Effector memory CD4-positive, alpha-beta T cell (primary cell): ENCODE results near the gene APOL1.

Experiments used
- DNase-seq, 3 donors: peaks; one replicate each; pipeline ENCODE4 v3.0.0-alpha.2; 2020
- H3K27ac ChIP-seq: 2 replicates; pipeline ENCODE4 v1.7.0; 2013; ENCODE audit warnings: mild to moderate bottlenecking, low read length, moderate library complexity; ENCODE audit not compliant: insufficient read depth, poor library complexity, severe bottlenecking
- H3K27me3 ChIP-seq: replicated peaks from 2 replicates; pipeline ENCODE4 v1.7.0; 2013; ENCODE audit warnings: mild to moderate bottlenecking, low read length; ENCODE audit not compliant: insufficient read depth, control insufficient read depth, poor library complexity, severe bottlenecking
- H3K36me3 ChIP-seq: 2 replicates; pipeline ENCODE4 v1.7.0; 2013; ENCODE audit warnings: mild to moderate bottlenecking, low read length, moderate library complexity; ENCODE audit not compliant: control insufficient read depth, insufficient read depth
- H3K4me1 ChIP-seq: 2 replicates; pipeline ENCODE4 v1.7.0; 2013; ENCODE audit warnings: low read length, mild to moderate bottlenecking; ENCODE audit not compliant: control insufficient read depth, insufficient read depth, poor library complexity, severe bottlenecking
- H3K4me3 ChIP-seq: 2 replicates; pipeline ENCODE4 v1.7.0; 2013; ENCODE audit warnings: low read length, low read depth, mild to moderate bottlenecking; ENCODE audit not compliant: insufficient read depth, poor library complexity, severe bottlenecking
- H3K9me3 ChIP-seq: 2 replicates; pipeline ENCODE4 v1.7.0; 2013; ENCODE audit warnings: mild to moderate bottlenecking, low read length, moderate library complexity; ENCODE audit not compliant: control insufficient read depth

APOL1 gene

GRCh38 chr22:36210224-36210623, 42.7 kb upstream of the APOL1 start:
- Histone ChIP-seq H3K27ac (no peak overlapping the region), H3K4me1 (no peaks in the 10 kb centered on the region), H3K9me3 (no peaks in the 10 kb centered on the region), H3K27me3 (peaks cover 2% of the 10 kb centered on the region), H3K36me3 (no peaks in the 10 kb centered on the region), H3K4me3 (no peak overlapping the region)
- no peak for DNase-seq

GRCh38 chr22:36211237-36211861, 41.6 kb upstream of the APOL1 start:
- Histone ChIP-seq H3K36me3 (no peaks in the 10 kb centered on the region), H3K9me3 (no peaks in the 10 kb centered on the region), H3K27ac (no peak overlapping the region), H3K27me3 (peaks cover 2% of the 10 kb centered on the region), H3K4me3 (no peak overlapping the region), H3K4me1 (no peaks in the 10 kb centered on the region)
- DNase-seq, result no peak

GRCh38 chr22:36212901-36213300, 40.0 kb upstream of the APOL1 start:
- DNase-seq, result no peak
- H3K9me3 ChIP-seq, result no peaks in the 10 kb centered on the region
- no peak overlapping the region for H3K27ac ChIP-seq
- H3K36me3 ChIP-seq, result no peaks in the 10 kb centered on the region
- no peak overlapping the region for H3K4me3 ChIP-seq
- H3K27me3 ChIP-seq, result peaks cover 2% of the 10 kb centered on the region
- H3K4me1 ChIP-seq, result no peaks in the 10 kb centered on the region

- Histone ChIP-seq H3K27ac (no peak overlapping the region), H3K9me3 (no peaks in the 10 kb centered on the region), H3K27me3 (peaks cover 2% of the 10 kb centered on the region), H3K36me3 (no peaks in the 10 kb centered on the region), H3K4me3 (no peak overlapping the region), H3K4me1 (no peaks in the 10 kb centered on the region)
- no peak for DNase-seq
Observed at GRCh38 chr22:36213586-36213985, 39.3 kb upstream of the APOL1 start.

- Histone ChIP-seq H3K36me3 (no peaks in the 10 kb centered on the region), H3K27me3 (peaks cover 2% of the 10 kb centered on the region), H3K4me1 (no peaks in the 10 kb centered on the region), H3K27ac (no peak overlapping the region), H3K4me3 (no peak overlapping the region), H3K9me3 (no peaks in the 10 kb centered on the region)
- no peak for DNase-seq
Observed at GRCh38 chr22:36215981-36216380, 37.0 kb upstream of the APOL1 start.

GRCh38 chr22:36218648-36219193, 34.2 kb upstream of the APOL1 start:
- Histone ChIP-seq H3K27me3 (no peaks in the 10 kb centered on the region), H3K9me3 (no peaks in the 10 kb centered on the region), H3K4me3 (no peak overlapping the region), H3K36me3 (no peaks in the 10 kb centered on the region), H3K27ac (no peak overlapping the region), H3K4me1 (no peaks in the 10 kb centered on the region)
- DNase-seq, result no peak

GRCh38 chr22:36220451-36220921, 32.4 kb upstream of the APOL1 start:
- H3K9me3 ChIP-seq, result no peaks in the 10 kb centered on the region
- H3K4me1 ChIP-seq, result no peaks in the 10 kb centered on the region
- no peak overlapping the region for H3K4me3 ChIP-seq
- DNase-seq, result no peak
- no peaks in the 10 kb centered on the region for H3K27me3 ChIP-seq
- no peak overlapping the region for H3K27ac ChIP-seq
- H3K36me3 ChIP-seq, result peaks cover 4% of the 10 kb centered on the region

- Histone ChIP-seq H3K4me1 (no peaks in the 10 kb centered on the region), H3K36me3 (peaks cover 10% of the 10 kb centered on the region), H3K4me3 (no peak overlapping the region), H3K27me3 (no peaks in the 10 kb centered on the region), H3K9me3 (no peaks in the 10 kb centered on the region), H3K27ac (no peak overlapping the region)
- peak; percentile 7 to 24 (median 9) for DNase-seq
Observed at GRCh38 chr22:36221799-36222751, 30.9 kb upstream of the APOL1 start.

- DNase-seq, result no peak
Observed at GRCh38 chr22:36222887-36223450, 30.0 kb upstream of the APOL1 start.

More at GRCh38 chr22:36222887-36223450, 30.0 kb upstream of the APOL1 start:
- Histone ChIP-seq H3K9me3 (no peaks in the 10 kb centered on the region), H3K4me1 (no peaks in the 10 kb centered on the region), H3K4me3 (no peak overlapping the region), H3K27me3 (no peaks in the 10 kb centered on the region), H3K36me3 (peaks cover 16% of the 10 kb centered on the region), H3K27ac (no peak overlapping the region)
